GM23338 (cell line): Measurements from ENCODE around the gene ME3. TPM values are rescaled to one million over a fixed set of nuclear protein-coding genes. Genes with fewer than 3 reads are reported as not detected.

ENCODE experiments used
- ATAC-seq: fragments of 200-7000 bp; cut with Tn5 transposase; 3 replicates; pipeline ENCODE4 v1.9.1; 2020
- DNase-seq: peaks from one replicate; pipeline ENCODE4 v3.0.0-alpha.2; 2015; ENCODE audit warnings: low spot score
- H2AFZ ChIP-seq: fragments of 200-600 bp; sonication (generic); 2 replicates; pipeline ENCODE4 v1.8.0; 2016; ENCODE audit warnings: antibody characterized with exemption, mild to moderate bottlenecking, moderate library complexity
- H3F3A ChIP-seq: fragments of 200-600 bp; sonication (generic); replicated peaks from 2 replicates; pipeline ENCODE4 v1.8.0; 2017; ENCODE audit warnings: antibody characterized with exemption, mixed run types, low read depth
- H3K27ac ChIP-seq: fragments of 200-600 bp; sonication (generic); 2 replicates; pipeline ENCODE4 v1.6.1; 2016; ENCODE audit warnings: low read depth
- H3K27me3 ChIP-seq: fragments of 200-600 bp; sonication (generic); 2 replicates; pipeline ENCODE4 v1.8.0; 2016; ENCODE audit warnings: mild to moderate bottlenecking, mixed run types, moderate library complexity; ENCODE audit not compliant: insufficient read depth
- H3K36me3 ChIP-seq: fragments of 200-600 bp; sonication (generic); 2 replicates; pipeline ENCODE4 v1.8.0; 2016; ENCODE audit warnings: mild to moderate bottlenecking; ENCODE audit not compliant: insufficient read depth
- H3K4me1 ChIP-seq: fragments of 200-600 bp; sonication (generic); 2 replicates; pipeline ENCODE4 v1.8.0; 2016; ENCODE audit warnings: mild to moderate bottlenecking, moderate library complexity; ENCODE audit not compliant: insufficient read depth
- H3K4me2 ChIP-seq: fragments of 200-600 bp; sonication (generic); 2 replicates; pipeline ENCODE4 v1.7.1; 2017; ENCODE audit warnings: mixed run types
- H3K4me3 ChIP-seq: fragments of 200-600 bp; sonication (generic); 2 replicates; pipeline ENCODE4 v1.6.1; 2016; ENCODE audit warnings: mixed run types
- H3K79me2 ChIP-seq: fragments of 200-600 bp; sonication (generic); replicated peaks from 2 replicates; pipeline ENCODE4 v1.8.0; 2017; ENCODE audit warnings: mild to moderate bottlenecking; ENCODE audit not compliant: insufficient read depth
- H3K9me2 ChIP-seq: fragments of 200-600 bp; sonication (generic); 2 replicates; pipeline ENCODE4 v1.8.0; 2017; ENCODE audit not compliant: insufficient read depth
- H4K20me1 ChIP-seq: fragments of 200-600 bp; sonication (generic); replicated peaks from 2 replicates; pipeline ENCODE4 v1.8.0; 2017; ENCODE audit warnings: mild to moderate bottlenecking; ENCODE audit not compliant: insufficient read depth
- H3K27ac Mint-ChIP-seq: 2 replicates; pipeline ENCODE4 v1.8.0; 2020; ENCODE audit warnings: inconsistent platforms, mild to moderate bottlenecking, moderate library complexity, mixed read lengths
- H3K27me3 Mint-ChIP-seq: 3 replicates; pipeline ENCODE4 v1.8.0; 2022; ENCODE audit warnings: low read depth, mild to moderate bottlenecking, moderate library complexity, mixed read lengths, inconsistent platforms; ENCODE audit not compliant: insufficient read depth, poor library complexity
- H3K36me3 Mint-ChIP-seq: 3 replicates; pipeline ENCODE4 v1.8.0; 2021; ENCODE audit warnings: low read depth, mild to moderate bottlenecking, inconsistent platforms, moderate library complexity, mixed read lengths
- H3K4me1 Mint-ChIP-seq: 3 replicates; pipeline ENCODE4 v1.8.0; 2020; ENCODE audit warnings: mild to moderate bottlenecking, inconsistent platforms, mixed read lengths
- H3K4me3 Mint-ChIP-seq: 3 replicates; pipeline ENCODE4 v1.8.0; 2021; ENCODE audit warnings: moderate library complexity, mild to moderate bottlenecking, inconsistent platforms, mixed read lengths
- H3K9me3 Mint-ChIP-seq: 3 replicates; pipeline ENCODE4 v1.8.0; 2020; ENCODE audit warnings: moderate library complexity, mild to moderate bottlenecking, inconsistent platforms, mixed read lengths
- CREB1 ChIP-seq: fragments of 250-450 bp; sonication (Bioruptor Pico); IDR thresholded peaks from 2 replicates; pipeline ENCODE4 v1.5.0; 2020; ENCODE audit warnings: low read depth, mild to moderate bottlenecking, moderate library complexity
- CTCF ChIP-seq, 2 experiments: fragments of 200-600 bp in 1 of 2; sonication (generic) in 1 of 2; conservative IDR thresholded peaks; 2 replicates each; pipeline versions ENCODE4 v1.5.1 to v1.6.1; 2016 to 2017; ENCODE audit warnings: antibody characterized with exemption in 2 of 2, low read depth in 2 of 2, mild to moderate bottlenecking in 2 of 2, moderate library complexity in 1 of 2
- ETS1 ChIP-seq: IDR thresholded peaks from 2 replicates; pipeline ENCODE4 v1.6.1; 2016; ENCODE audit warnings: antibody characterized with exemption
- EZH2 ChIP-seq: fragments of 200-600 bp; sonication (generic); IDR thresholded peaks from one replicate; pipeline ENCODE4 v1.8.0; 2017; ENCODE audit warnings: antibody characterized with exemption, mild to moderate bottlenecking, low read depth; ENCODE audit not compliant: unreplicated experiment
- EZH2phosphoT487 ChIP-seq: fragments of 200-600 bp; sonication (generic); IDR thresholded peaks from one replicate; pipeline ENCODE4 v1.8.1; 2018; ENCODE audit warnings: antibody characterized with exemption; ENCODE audit not compliant: unreplicated experiment
- JUNB ChIP-seq: IDR thresholded peaks from one replicate; pipeline ENCODE4 v1.6.1; 2016; ENCODE audit warnings: antibody characterized with exemption; ENCODE audit not compliant: unreplicated experiment
- NANOG ChIP-seq: IDR thresholded peaks from 2 replicates; pipeline ENCODE4 v1.6.1; 2016; ENCODE audit warnings: antibody characterized with exemption, borderline replicate concordance
- POLR2AphosphoS5 ChIP-seq: IDR thresholded peaks from 2 replicates; pipeline ENCODE4 v1.6.1; 2016; ENCODE audit warnings: antibody characterized with exemption, low read depth
- ZNF331 ChIP-seq: fragments of 250-450 bp; sonication (Bioruptor Pico); IDR thresholded peaks from 2 replicates; pipeline ENCODE4 v1.5.0; 2020; ENCODE audit warnings: low read depth, mild to moderate bottlenecking, moderate library complexity
- polyA plus RNA-seq: library from polyadenylated mRNA; unstranded; fragments of >200 nt; fragmentation: Nextera tagmentation; extraction: Ambion mirVana; gene quantifications from 2 replicates; pipeline ENCODE4 v1.2.1, GENCODE V29; 2016
- total RNA-seq: library from RNA; depleted of rRNA; stranded (reverse); fragments of >200 nt; shearing (Covaris generic); gene quantifications from 2 replicates; pipeline ENCODE4 v1.2.3, GENCODE V29; 2014
- TF ChIP-seq, protein P1 (sequence below): IDR thresholded peaks from one replicate; pipeline ENCODE4 v1.6.1; 2018; ENCODE audit warnings: antibody characterized with exemption; ENCODE audit not compliant: unreplicated experiment
- TF ChIP-seq, protein P2 (sequence below): fragments of 250-450 bp; sonication (Bioruptor Pico); IDR thresholded peaks from 2 replicates; pipeline ENCODE4 v1.5.0; 2020; ENCODE audit warnings: mild to moderate bottlenecking, moderate library complexity

The ME3 gene
- total and polyA plus RNA-seq, 2 experiments from 2014 or later: 1.3 to 4.0 TPM

DNA sequence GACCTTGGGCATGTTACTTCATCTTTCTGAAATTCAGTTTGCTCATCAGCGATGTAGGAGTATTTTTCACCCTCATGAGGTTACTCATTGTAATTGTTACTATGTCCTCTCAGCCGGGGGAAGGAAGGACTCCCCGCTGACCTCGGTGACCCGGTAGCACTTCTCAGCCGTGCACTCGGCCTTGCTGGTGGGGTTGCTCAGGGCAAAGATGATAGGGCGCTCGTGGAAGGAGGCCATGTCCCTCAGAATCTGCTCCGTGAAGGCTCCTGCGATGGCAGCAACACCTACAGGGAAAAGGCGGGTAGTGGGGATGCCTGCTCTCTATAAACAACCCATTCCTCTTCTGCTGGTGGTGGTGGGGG lies 225.5 kb downstream of the ME3 start:
- no peak for ATAC-seq

More for the DNA sequence above, 225.5 kb downstream of the ME3 start:
- no peaks in the 10 kb centered on the region for H3K4me1 Mint-ChIP-seq
- no peak overlapping the region for H3K27ac ChIP-seq
- no peaks in the 10 kb centered on the region for H4K20me1 ChIP-seq
- H3K4me2 ChIP-seq: no peak overlapping the region
- no peaks in the 10 kb centered on the region for H3K36me3 ChIP-seq
- H3K4me1 ChIP-seq: no peaks in the 10 kb centered on the region
- H2AFZ ChIP-seq: no peak overlapping the region
- no peaks in the 10 kb centered on the region for H3K79me2 ChIP-seq
- no peak overlapping the region for H3K4me3 ChIP-seq
- TF ChIP-seq POLR2AphosphoS5 (no peak), EZH2phosphoT487 (no peak), EZH2 (no peak), JUNB (no peak), CTCF (conservative IDR thresholded peaks at IDR 0.05; ENCODE audit: low read depth in 2 of 2) (no peak), NANOG (no peak), ZNF331 (CRISPR knock-in tag) (no peak), ETS1 (no peak), CREB1 (no peak)
- TF ChIP-seq, protein P1, sequence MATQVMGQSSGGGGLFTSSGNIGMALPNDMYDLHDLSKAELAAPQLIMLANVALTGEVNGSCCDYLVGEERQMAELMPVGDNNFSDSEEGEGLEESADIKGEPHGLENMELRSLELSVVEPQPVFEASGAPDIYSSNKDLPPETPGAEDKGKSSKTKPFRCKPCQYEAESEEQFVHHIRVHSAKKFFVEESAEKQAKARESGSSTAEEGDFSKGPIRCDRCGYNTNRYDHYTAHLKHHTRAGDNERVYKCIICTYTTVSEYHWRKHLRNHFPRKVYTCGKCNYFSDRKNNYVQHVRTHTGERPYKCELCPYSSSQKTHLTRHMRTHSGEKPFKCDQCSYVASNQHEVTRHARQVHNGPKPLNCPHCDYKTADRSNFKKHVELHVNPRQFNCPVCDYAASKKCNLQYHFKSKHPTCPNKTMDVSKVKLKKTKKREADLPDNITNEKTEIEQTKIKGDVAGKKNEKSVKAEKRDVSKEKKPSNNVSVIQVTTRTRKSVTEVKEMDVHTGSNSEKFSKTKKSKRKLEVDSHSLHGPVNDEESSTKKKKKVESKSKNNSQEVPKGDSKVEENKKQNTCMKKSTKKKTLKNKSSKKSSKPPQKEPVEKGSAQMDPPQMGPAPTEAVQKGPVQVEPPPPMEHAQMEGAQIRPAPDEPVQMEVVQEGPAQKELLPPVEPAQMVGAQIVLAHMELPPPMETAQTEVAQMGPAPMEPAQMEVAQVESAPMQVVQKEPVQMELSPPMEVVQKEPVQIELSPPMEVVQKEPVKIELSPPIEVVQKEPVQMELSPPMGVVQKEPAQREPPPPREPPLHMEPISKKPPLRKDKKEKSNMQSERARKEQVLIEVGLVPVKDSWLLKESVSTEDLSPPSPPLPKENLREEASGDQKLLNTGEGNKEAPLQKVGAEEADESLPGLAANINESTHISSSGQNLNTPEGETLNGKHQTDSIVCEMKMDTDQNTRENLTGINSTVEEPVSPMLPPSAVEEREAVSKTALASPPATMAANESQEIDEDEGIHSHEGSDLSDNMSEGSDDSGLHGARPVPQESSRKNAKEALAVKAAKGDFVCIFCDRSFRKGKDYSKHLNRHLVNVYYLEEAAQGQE: no peak
- TF ChIP-seq, protein P2, sequence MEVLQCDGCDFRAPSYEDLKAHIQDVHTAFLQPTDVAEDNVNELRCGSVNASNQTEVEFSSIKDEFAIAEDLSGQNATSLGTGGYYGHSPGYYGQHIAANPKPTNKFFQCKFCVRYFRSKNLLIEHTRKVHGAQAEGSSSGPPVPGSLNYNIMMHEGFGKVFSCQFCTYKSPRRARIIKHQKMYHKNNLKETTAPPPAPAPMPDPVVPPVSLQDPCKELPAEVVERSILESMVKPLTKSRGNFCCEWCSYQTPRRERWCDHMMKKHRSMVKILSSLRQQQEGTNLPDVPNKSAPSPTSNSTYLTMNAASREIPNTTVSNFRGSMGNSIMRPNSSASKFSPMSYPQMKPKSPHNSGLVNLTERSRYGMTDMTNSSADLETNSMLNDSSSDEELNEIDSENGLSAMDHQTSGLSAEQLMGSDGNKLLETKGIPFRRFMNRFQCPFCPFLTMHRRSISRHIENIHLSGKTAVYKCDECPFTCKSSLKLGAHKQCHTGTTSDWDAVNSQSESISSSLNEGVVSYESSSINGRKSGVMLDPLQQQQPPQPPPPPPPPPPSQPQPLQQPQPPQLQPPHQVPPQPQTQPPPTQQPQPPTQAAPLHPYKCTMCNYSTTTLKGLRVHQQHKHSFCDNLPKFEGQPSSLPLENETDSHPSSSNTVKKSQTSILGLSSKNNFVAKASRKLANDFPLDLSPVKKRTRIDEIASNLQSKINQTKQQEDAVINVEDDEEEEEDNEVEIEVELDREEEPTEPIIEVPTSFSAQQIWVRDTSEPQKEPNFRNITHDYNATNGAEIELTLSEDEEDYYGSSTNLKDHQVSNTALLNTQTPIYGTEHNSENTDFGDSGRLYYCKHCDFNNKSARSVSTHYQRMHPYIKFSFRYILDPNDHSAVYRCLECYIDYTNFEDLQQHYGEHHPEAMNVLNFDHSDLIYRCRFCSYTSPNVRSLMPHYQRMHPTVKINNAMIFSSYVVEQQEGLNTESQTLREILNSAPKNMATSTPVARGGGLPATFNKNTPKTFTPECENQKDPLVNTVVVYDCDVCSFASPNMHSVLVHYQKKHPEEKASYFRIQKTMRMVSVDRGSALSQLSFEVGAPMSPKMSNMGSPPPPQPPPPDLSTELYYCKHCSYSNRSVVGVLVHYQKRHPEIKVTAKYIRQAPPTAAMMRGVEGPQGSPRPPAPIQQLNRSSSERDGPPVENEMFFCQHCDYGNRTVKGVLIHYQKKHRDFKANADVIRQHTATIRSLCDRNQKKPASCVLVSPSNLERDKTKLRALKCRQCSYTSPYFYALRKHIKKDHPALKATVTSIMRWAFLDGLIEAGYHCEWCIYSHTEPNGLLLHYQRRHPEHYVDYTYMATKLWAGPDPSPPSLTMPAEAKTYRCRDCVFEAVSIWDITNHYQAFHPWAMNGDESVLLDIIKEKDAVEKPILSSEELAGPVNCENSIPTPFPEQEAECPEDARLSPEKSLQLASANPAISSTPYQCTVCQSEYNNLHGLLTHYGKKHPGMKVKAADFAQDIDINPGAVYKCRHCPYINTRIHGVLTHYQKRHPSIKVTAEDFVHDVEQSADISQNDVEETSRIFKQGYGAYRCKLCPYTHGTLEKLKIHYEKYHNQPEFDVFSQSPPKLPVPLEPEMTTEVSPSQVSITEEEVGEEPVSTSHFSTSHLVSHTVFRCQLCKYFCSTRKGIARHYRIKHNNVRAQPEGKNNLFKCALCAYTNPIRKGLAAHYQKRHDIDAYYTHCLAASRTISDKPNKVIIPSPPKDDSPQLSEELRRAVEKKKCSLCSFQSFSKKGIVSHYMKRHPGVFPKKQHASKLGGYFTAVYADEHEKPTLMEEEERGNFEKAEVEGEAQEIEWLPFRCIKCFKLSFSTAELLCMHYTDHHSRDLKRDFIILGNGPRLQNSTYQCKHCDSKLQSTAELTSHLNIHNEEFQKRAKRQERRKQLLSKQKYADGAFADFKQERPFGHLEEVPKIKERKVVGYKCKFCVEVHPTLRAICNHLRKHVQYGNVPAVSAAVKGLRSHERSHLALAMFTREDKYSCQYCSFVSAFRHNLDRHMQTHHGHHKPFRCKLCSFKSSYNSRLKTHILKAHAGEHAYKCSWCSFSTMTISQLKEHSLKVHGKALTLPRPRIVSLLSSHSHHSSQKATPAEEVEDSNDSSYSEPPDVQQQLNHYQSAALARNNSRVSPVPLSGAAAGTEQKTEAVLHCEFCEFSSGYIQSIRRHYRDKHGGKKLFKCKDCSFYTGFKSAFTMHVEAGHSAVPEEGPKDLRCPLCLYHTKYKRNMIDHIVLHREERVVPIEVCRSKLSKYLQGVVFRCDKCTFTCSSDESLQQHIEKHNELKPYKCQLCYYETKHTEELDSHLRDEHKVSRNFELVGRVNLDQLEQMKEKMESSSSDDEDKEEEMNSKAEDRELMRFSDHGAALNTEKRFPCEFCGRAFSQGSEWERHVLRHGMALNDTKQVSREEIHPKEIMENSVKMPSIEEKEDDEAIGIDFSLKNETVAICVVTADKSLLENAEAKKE: no peak
- H3K4me3 Mint-ChIP-seq: no peak overlapping the region
- H3K27me3 ChIP-seq: no peaks in the 10 kb centered on the region
- peaks cover 2% of the 10 kb centered on the region for H3K27me3 Mint-ChIP-seq
- H3K36me3 Mint-ChIP-seq: no peaks in the 10 kb centered on the region
- peaks cover 24% of the 10 kb centered on the region for H3K9me2 ChIP-seq
- DNase-seq: no peak
- no peaks in the 10 kb centered on the region for H3F3A ChIP-seq
- no peak overlapping the region for H3K27ac Mint-ChIP-seq
- H3K9me3 Mint-ChIP-seq: no peaks in the 10 kb centered on the region
